Measurements from ENCODE around the gene COQ7. TPM values are rescaled to one million over a fixed set of nuclear protein-coding genes. Genes with fewer than 3 reads are reported as not detected.

Gene COQ7
- total and polyA plus RNA-seq, 2 of the 4 experiments (the other 2 are of a cell fraction) = 10.9 to 13.6 TPM

- Histone ChIP-seq H3K4me1 (ENCODE audit: control insufficient read depth, insufficient read depth, low read length) (no peaks in the 10 kb centered on the region), H3K9ac (ENCODE audit: low read depth, low read length) (no peak overlapping the region), H3K56ac (ENCODE audit: extremely low read depth, insufficient read depth, low read length) (no peak overlapping the region), H3K4me2 (ENCODE audit: low read depth, low read length) (no peak overlapping the region), H2AFZ (replicated peaks; ENCODE audit: low read length, poor library complexity) (no peak overlapping the region), H3K27me3 (ENCODE audit: control insufficient read depth, insufficient read depth, low read length) (no peaks in the 10 kb centered on the region), H3K4ac (ENCODE audit: low read depth, low read length) (no peak overlapping the region), H3K79me1 (ENCODE audit: low read depth in 1 of 2, low read length in 2 of 2) (no peaks in the 10 kb centered on the region), H2BK5ac (ENCODE audit: low read depth, low read length, poor library complexity, severe bottlenecking) (no peak overlapping the region), H2BK20ac (ENCODE audit: low read depth, low read length) (no peak overlapping the region), H3K14ac (replicated peaks; ENCODE audit: low read depth, low read length) (no peak overlapping the region), H4K8ac (ENCODE audit: low read depth in 2 of 2, low read length in 2 of 2) (no peak overlapping the region), H2BK120ac (ENCODE audit: low read depth, low read length) (no peak overlapping the region), H3K23ac (ENCODE audit: low read depth, low read length) (no peak overlapping the region), H2AK9ac (replicated peaks; ENCODE audit: low read depth, low read length, poor library complexity) (no peak overlapping the region), H3K18ac (ENCODE audit: low read depth, low read length) (no peak overlapping the region), H3K27ac (ENCODE audit: insufficient read depth, low read length) (no peak overlapping the region), H2BK15ac (ENCODE audit: low read depth, low read length) (no peak overlapping the region), H2AK5ac (ENCODE audit: low read depth, low read length) (no peak overlapping the region), H4K91ac (ENCODE audit: insufficient read depth, low read depth, low read length) (no peak overlapping the region), H3K4me3 (ENCODE audit: insufficient read depth, low read depth, low read length) (no peak overlapping the region), H3K36me3 (ENCODE audit: control insufficient read depth, insufficient read depth, low read length) (no peaks in the 10 kb centered on the region), H4K20me1 (ENCODE audit: insufficient read depth, low read length) (no peaks in the 10 kb centered on the region), H3K9me1 (ENCODE audit: insufficient read depth, low read length) (no peaks in the 10 kb centered on the region), H3K9me3 (ENCODE audit: control insufficient read depth, insufficient read depth, low read length) (no peaks in the 10 kb centered on the region), H4K5ac (ENCODE audit: low read depth, low read length) (no peak overlapping the region)
- intact Hi-C loops (cut with micrococcal nuclease) = no loop called here
- ChIA-PET CTCF (interaction anchor here (0.5 kb wide), 1 partner anchor 13 kb away, joined by 3 read pairs; no protein-coding TSS in a partner anchor), POLR2A (ENCODE audit: unreplicated experiment) (no interaction called here)
- BruUV-seq (replicated peaks) = no TSS peak
- dilution Hi-C loops (cut with HindIII; ENCODE audit: low sequenced_read_pairs, unreplicated experiment) = no loop called here
- in situ Hi-C loops (cut with MboI; ENCODE audit: low sequenced_read_pairs) = no loop called here
- no peak for TF ChIP-seq USF2 (IDR thresholded peaks at IDR 0.05; ENCODE audit: low read depth, low read length)
- no peak for TF ChIP-seq MAFK (IDR thresholded peaks at IDR 0.05; ENCODE audit: low read depth, low read length)
- TF ChIP-seq FOS (IDR thresholded peaks at IDR 0.05; ENCODE audit: low read depth, low read length) = no peak
- no peak for TF ChIP-seq CEBPB (IDR thresholded peaks at IDR 0.05; ENCODE audit: low read depth, low read length)
- TF ChIP-seq NFE2L2 (IDR thresholded peaks at IDR 0.05; ENCODE audit: low read depth, low read length) = no peak
- TF ChIP-seq, protein P1, sequence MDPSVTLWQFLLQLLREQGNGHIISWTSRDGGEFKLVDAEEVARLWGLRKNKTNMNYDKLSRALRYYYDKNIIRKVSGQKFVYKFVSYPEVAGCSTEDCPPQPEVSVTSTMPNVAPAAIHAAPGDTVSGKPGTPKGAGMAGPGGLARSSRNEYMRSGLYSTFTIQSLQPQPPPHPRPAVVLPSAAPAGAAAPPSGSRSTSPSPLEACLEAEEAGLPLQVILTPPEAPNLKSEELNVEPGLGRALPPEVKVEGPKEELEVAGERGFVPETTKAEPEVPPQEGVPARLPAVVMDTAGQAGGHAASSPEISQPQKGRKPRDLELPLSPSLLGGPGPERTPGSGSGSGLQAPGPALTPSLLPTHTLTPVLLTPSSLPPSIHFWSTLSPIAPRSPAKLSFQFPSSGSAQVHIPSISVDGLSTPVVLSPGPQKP (IDR thresholded peaks at IDR 0.05; ENCODE audit: borderline replicate concordance, low read depth, low read length) = no peak
- TF ChIP-seq MAZ (IDR thresholded peaks at IDR 0.05; ENCODE audit: borderline replicate concordance, low read depth, low read length) = no peak
- no peak for TF ChIP-seq CHD1 (IDR thresholded peaks at IDR 0.05; ENCODE audit: low read depth, low read length)
- no peak for TF ChIP-seq SMC3 (IDR thresholded peaks at IDR 0.05; ENCODE audit: low read depth, low read length)
- TF ChIP-seq BHLHE40 (IDR thresholded peaks at IDR 0.05; ENCODE audit: low read depth, low read length) = no peak
- TF ChIP-seq POLR2A (IDR thresholded peaks at IDR 0.05; ENCODE audit: low read depth, low read length) = no peak
- TF ChIP-seq, protein P2, sequence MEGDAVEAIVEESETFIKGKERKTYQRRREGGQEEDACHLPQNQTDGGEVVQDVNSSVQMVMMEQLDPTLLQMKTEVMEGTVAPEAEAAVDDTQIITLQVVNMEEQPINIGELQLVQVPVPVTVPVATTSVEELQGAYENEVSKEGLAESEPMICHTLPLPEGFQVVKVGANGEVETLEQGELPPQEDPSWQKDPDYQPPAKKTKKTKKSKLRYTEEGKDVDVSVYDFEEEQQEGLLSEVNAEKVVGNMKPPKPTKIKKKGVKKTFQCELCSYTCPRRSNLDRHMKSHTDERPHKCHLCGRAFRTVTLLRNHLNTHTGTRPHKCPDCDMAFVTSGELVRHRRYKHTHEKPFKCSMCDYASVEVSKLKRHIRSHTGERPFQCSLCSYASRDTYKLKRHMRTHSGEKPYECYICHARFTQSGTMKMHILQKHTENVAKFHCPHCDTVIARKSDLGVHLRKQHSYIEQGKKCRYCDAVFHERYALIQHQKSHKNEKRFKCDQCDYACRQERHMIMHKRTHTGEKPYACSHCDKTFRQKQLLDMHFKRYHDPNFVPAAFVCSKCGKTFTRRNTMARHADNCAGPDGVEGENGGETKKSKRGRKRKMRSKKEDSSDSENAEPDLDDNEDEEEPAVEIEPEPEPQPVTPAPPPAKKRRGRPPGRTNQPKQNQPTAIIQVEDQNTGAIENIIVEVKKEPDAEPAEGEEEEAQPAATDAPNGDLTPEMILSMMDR (conservative IDR thresholded peaks at IDR 0.05; ENCODE audit: low read depth, low read length) = no peak
- TF ChIP-seq RFX5 (IDR thresholded peaks at IDR 0.05; ENCODE audit: low read depth, low read length) = no peak
- TF ChIP-seq RAD21 (IDR thresholded peaks at IDR 0.05; ENCODE audit: low read length) = no peak
- no peak for TF ChIP-seq MXI1 (IDR thresholded peaks at IDR 0.05; ENCODE audit: borderline replicate concordance, low read depth, low read length)
- TF ChIP-seq RCOR1 (IDR thresholded peaks at IDR 0.05; ENCODE audit: insufficient replicate concordance, low read length) = no peak
- ATAC-seq (ENCODE audit: low read depth) (no peak), DNase-seq (no peak)
- WGBS, 2 experiments (ENCODE audit: extremely low coverage in 2 of 2, insufficient read length in 1 of 2) = 80% methylated on average over 1 of the region's 1 CpG; no CpG with 5 or more reads in 1 of the 2 experiments
Measured at GRCh38 chr16:19033761-19034160, 33.7 kb upstream of the COQ7 start.
